Activated CD8-positive, alpha-beta T cell treated with anti-CD3 and anti-CD28 coated beads for 36 hours (primary cell): ENCODE data around the gene MRPS12. TPM values are rescaled to one million over a fixed set of nuclear protein-coding genes. Genes with fewer than 3 reads are reported as not detected.

Experiments used
- ATAC-seq: fragments of 200-7000 bp; cut with Tn5 transposase; one replicate; pipeline ENCODE4 v1.10.0; 2021; ENCODE audit warnings: mild to moderate bottlenecking, moderate library complexity
- CTCF ChIA-PET: fragments of 350-600 bp; sonication (Branson Sonifier 250); formaldehyde crosslinking; loops from one replicate; lab custom pipeline; 2021; ENCODE audit warnings: antibody characterized with exemption; lab: Charles Lee
- POLR2A ChIA-PET: fragments of 350-600 bp; sonication (Branson Sonifier 250); formaldehyde crosslinking; loops from one replicate; lab custom pipeline; 2021; ENCODE audit warnings: antibody characterized with exemption; lab: Charles Lee
- DNase-seq: peaks from one replicate; pipeline ENCODE4 v3.0.0-alpha.2; 2020
- H3K27ac Mint-ChIP-seq: one replicate; pipeline ENCODE4 v1.8.0; 2021; ENCODE audit warnings: mild to moderate bottlenecking, mixed read lengths
- H3K27me3 Mint-ChIP-seq: one replicate; pipeline ENCODE4 v1.8.0; 2021; ENCODE audit warnings: mixed read lengths
- H3K36me3 Mint-ChIP-seq: one replicate; pipeline ENCODE4 v1.8.0; 2021; ENCODE audit warnings: low read depth, mixed read lengths
- H3K4me1 Mint-ChIP-seq: one replicate; pipeline ENCODE4 v1.8.0; 2021; ENCODE audit warnings: low read depth, mixed read lengths
- H3K4me3 Mint-ChIP-seq: one replicate; pipeline ENCODE4 v1.8.0; 2021; ENCODE audit warnings: mild to moderate bottlenecking, moderate library complexity, mixed read lengths
- H3K9me3 Mint-ChIP-seq: one replicate; pipeline ENCODE4 v1.8.0; 2021; ENCODE audit warnings: mixed read lengths
- intact Hi-C: fragments of 100-400 bp; cut with micrococcal nuclease; formaldehyde crosslinking; loops from one replicate; pipeline ENCODE4 v1.10.0; 2022
- total RNA-seq, 2 experiments: library from RNA; stranded (reverse); gene quantifications; one replicate each; pipeline ENCODE4 v1.2.3, GENCODE V29; 2021
- TF ChIP-seq, protein P1 (sequence below): fragments of 200-600 bp; IDR thresholded peaks from one replicate; pipeline ENCODE4 v1.8.0; 2022; ENCODE audit warnings: antibody characterized with exemption, mild to moderate bottlenecking

MRPS12 gene
- total RNA-seq, 2 experiments from 2014 or later = 80.1 to 81.2 TPM

DNA sequence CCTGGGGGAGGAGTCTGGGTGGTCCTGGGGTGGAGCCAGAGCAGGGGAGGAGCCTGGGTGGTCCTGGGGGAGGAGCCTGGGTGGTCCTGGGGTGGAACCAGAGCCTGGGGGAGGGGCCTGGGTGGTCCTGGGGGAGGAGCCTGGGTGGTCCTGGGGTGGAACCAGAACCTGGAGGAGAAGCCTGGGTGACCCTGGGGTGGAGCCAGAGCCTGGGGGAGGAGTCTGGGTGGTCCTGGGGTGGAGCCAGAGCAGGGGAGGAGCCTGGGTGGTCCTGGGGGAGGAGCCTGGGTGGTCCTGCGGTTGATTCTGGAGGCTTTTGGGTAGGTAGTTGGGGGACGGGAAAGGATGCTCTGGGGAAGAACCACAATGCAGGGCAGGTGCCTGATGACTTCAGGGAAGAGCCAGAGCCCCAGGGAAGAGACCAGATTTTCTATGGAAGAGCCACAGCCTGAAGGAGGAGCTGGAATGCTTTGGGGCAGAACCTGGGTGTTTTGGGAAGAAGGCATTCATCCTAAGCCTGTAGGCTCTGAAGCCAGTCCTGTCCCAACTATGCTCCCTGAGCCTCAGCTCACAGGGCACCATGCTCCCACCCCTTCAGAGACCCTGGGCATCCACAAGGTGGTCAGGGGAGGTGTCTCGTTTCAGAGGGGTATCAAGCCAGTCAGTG is 15.0 kb downstream of the MRPS12 start:
- CTCF ChIA-PET = no interaction called here

GRCh38 chr19:38946229-38947010 is 15.7 kb downstream of the MRPS12 start:
- Mint-ChIP-seq H3K27me3 (peaks cover 9% of the 10 kb centered on the region), H3K9me3 (no peaks in the 10 kb centered on the region), H3K27ac (no peak overlapping the region), H3K36me3 (no peaks in the 10 kb centered on the region), H3K4me3 (no peak overlapping the region), H3K4me1 (peaks cover 8% of the 10 kb centered on the region)
- ATAC-seq = no peak
- TF ChIP-seq, protein P1, sequence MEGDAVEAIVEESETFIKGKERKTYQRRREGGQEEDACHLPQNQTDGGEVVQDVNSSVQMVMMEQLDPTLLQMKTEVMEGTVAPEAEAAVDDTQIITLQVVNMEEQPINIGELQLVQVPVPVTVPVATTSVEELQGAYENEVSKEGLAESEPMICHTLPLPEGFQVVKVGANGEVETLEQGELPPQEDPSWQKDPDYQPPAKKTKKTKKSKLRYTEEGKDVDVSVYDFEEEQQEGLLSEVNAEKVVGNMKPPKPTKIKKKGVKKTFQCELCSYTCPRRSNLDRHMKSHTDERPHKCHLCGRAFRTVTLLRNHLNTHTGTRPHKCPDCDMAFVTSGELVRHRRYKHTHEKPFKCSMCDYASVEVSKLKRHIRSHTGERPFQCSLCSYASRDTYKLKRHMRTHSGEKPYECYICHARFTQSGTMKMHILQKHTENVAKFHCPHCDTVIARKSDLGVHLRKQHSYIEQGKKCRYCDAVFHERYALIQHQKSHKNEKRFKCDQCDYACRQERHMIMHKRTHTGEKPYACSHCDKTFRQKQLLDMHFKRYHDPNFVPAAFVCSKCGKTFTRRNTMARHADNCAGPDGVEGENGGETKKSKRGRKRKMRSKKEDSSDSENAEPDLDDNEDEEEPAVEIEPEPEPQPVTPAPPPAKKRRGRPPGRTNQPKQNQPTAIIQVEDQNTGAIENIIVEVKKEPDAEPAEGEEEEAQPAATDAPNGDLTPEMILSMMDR = no peak
- intact Hi-C loops = no loop called here
- DNase-seq = no peak
- ChIA-PET POLR2A (interaction anchor here (0.6 kb wide), 2 partner anchors 512 to 1199 kb away, joined by 3 to 5 read pairs; no protein-coding TSS in a partner anchor), CTCF (no interaction called here)

More for the DNA sequence above, 15.0 kb downstream of the MRPS12 start:
- Mint-ChIP-seq H3K4me1 (peaks cover 8% of the 10 kb centered on the region), H3K27ac (no peak overlapping the region), H3K36me3 (no peaks in the 10 kb centered on the region), H3K4me3 (no peak overlapping the region), H3K9me3 (no peaks in the 10 kb centered on the region), H3K27me3 (peaks cover 7% of the 10 kb centered on the region)
- DNase-seq (no peak), ATAC-seq (peak; percentile 14)
- intact Hi-C loops = no loop called here
- TF ChIP-seq, protein P1 = no peak
- POLR2A ChIA-PET = interaction anchor here (0.6 kb wide), 1 partner anchor 511 kb away, joined by 3 read pairs; no protein-coding TSS in a partner anchor

DNA sequence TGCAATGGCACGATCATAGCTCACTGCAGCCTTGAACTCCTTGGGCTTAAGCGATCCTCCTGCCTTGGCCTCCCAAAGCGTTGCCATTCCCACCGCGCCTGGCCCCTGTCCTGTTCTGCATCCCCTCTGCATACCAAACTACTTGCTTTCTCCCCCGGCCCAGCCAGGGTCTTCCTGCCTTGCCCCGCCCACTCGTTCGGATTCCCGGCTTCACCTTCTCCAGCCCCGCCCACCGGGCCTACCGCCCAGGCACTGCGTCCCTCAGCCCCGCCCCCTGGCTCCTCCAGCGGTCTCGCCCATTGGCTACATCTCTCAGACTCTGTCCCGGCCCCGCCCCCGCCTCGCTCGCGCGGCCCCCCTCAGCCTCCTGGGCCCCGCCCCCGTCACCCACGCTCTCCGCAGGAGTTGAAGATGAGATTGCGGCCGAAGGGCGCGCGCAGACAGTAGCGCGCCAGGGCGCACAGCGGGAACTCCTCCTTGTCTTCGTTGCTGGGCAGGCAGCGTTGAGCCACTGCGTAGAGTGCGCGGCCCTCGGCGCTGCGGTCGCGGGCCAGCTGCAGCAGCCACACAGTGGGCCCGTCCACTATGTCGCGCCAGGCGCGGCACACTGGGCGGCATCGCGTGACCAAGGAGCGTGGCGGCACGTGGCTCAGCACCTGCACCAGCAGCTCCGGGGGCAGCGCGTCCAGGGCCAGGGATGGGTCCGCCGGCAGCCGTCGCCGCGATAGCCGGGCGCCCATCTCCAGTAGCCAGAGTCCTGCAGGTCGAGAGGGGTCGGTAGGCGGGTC is 19.0 kb downstream of the MRPS12 start:
- intact Hi-C loops = no loop called here
- DNase-seq (peak; percentile 93), ATAC-seq (peak; percentile 95)
- ChIA-PET POLR2A (no interaction called here), CTCF (interaction anchor here (1.0 kb wide), 1 partner anchor 19 kb away, joined by 3 read pairs; the partner anchor contains the start of genes MRPS12 and SARS2)
- Mint-ChIP-seq H3K4me3 (peak overlapping the region; percentile 50), H3K9me3 (no peaks in the 10 kb centered on the region), H3K27ac (no peak overlapping the region), H3K36me3 (no peaks in the 10 kb centered on the region), H3K4me1 (peaks cover 11% of the 10 kb centered on the region), H3K27me3 (peaks cover 25% of the 10 kb centered on the region)
- TF ChIP-seq, protein P1 = no peak

DNA sequence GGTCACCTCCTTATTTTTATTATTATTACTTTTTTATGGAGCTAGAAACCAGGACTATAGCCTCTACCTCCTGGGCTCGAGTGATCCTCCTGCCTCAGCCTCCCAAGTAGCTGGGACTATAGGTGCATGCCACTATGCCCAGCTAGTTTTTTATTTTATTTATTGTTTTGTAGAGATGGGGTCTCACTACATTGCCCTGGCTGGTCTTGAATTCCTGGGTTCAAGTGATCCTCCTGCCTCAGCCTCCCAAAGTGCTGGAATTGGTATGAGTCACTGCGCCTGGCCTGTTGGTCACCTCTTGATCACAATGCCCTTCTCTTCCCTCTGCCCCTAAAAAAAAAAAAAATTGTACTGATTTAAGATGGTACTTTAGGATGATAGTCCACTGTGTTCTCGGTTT is 20.4 kb downstream of the MRPS12 start:
- ChIA-PET POLR2A (interaction anchor here (1.2 kb wide), 1 partner anchor 11 kb away, joined by 3 read pairs; no protein-coding TSS in a partner anchor), CTCF (interaction anchor here (0.8 to 1.6 kb wide), 3 partner anchors 9 to 316 kb away, joined by 3 to 4 read pairs (median 3); no protein-coding TSS in a partner anchor)
- DNase-seq = no peak
- peaks cover 25% of the 10 kb centered on the region for H3K27me3 Mint-ChIP-seq
- TF ChIP-seq, protein P1 = no peak
- H3K4me1 Mint-ChIP-seq = peaks cover 11% of the 10 kb centered on the region
- intact Hi-C loops = no loop called here
- H3K36me3 Mint-ChIP-seq = no peaks in the 10 kb centered on the region
- H3K9me3 Mint-ChIP-seq = no peaks in the 10 kb centered on the region
- no peak overlapping the region for H3K27ac Mint-ChIP-seq
- no peak for ATAC-seq
- H3K4me3 Mint-ChIP-seq = no peak overlapping the region
